GM23338 (cell line): ENCODE results near the gene METAP1D. TPM values are rescaled to one million over a fixed set of nuclear protein-coding genes. Genes with fewer than 3 reads are reported as not detected.

Experiments
- ATAC-seq: fragments of 200-7000 bp; cut with Tn5 transposase; 3 replicates; pipeline ENCODE4 v1.9.1; 2020
- DNase-seq: peaks from one replicate; pipeline ENCODE4 v3.0.0-alpha.2; 2015; ENCODE audit warnings: low spot score
- H2AFZ ChIP-seq: fragments of 200-600 bp; sonication (generic); 2 replicates; pipeline ENCODE4 v1.8.0; 2016; ENCODE audit warnings: antibody characterized with exemption, mild to moderate bottlenecking, moderate library complexity
- H3F3A ChIP-seq: fragments of 200-600 bp; sonication (generic); replicated peaks from 2 replicates; pipeline ENCODE4 v1.8.0; 2017; ENCODE audit warnings: antibody characterized with exemption, mixed run types, low read depth
- H3K27ac ChIP-seq: fragments of 200-600 bp; sonication (generic); 2 replicates; pipeline ENCODE4 v1.6.1; 2016; ENCODE audit warnings: low read depth
- H3K27me3 ChIP-seq: fragments of 200-600 bp; sonication (generic); 2 replicates; pipeline ENCODE4 v1.8.0; 2016; ENCODE audit warnings: mild to moderate bottlenecking, mixed run types, moderate library complexity; ENCODE audit not compliant: insufficient read depth
- H3K36me3 ChIP-seq: fragments of 200-600 bp; sonication (generic); 2 replicates; pipeline ENCODE4 v1.8.0; 2016; ENCODE audit warnings: mild to moderate bottlenecking; ENCODE audit not compliant: insufficient read depth
- H3K4me1 ChIP-seq: fragments of 200-600 bp; sonication (generic); 2 replicates; pipeline ENCODE4 v1.8.0; 2016; ENCODE audit warnings: mild to moderate bottlenecking, moderate library complexity; ENCODE audit not compliant: insufficient read depth
- H3K4me2 ChIP-seq: fragments of 200-600 bp; sonication (generic); 2 replicates; pipeline ENCODE4 v1.7.1; 2017; ENCODE audit warnings: mixed run types
- H3K4me3 ChIP-seq: fragments of 200-600 bp; sonication (generic); 2 replicates; pipeline ENCODE4 v1.6.1; 2016; ENCODE audit warnings: mixed run types
- H3K79me2 ChIP-seq: fragments of 200-600 bp; sonication (generic); replicated peaks from 2 replicates; pipeline ENCODE4 v1.8.0; 2017; ENCODE audit warnings: mild to moderate bottlenecking; ENCODE audit not compliant: insufficient read depth
- H3K9me2 ChIP-seq: fragments of 200-600 bp; sonication (generic); 2 replicates; pipeline ENCODE4 v1.8.0; 2017; ENCODE audit not compliant: insufficient read depth
- H4K20me1 ChIP-seq: fragments of 200-600 bp; sonication (generic); replicated peaks from 2 replicates; pipeline ENCODE4 v1.8.0; 2017; ENCODE audit warnings: mild to moderate bottlenecking; ENCODE audit not compliant: insufficient read depth
- H3K27ac Mint-ChIP-seq: 2 replicates; pipeline ENCODE4 v1.8.0; 2020; ENCODE audit warnings: inconsistent platforms, mild to moderate bottlenecking, moderate library complexity, mixed read lengths
- H3K27me3 Mint-ChIP-seq: 3 replicates; pipeline ENCODE4 v1.8.0; 2022; ENCODE audit warnings: low read depth, mild to moderate bottlenecking, moderate library complexity, mixed read lengths, inconsistent platforms; ENCODE audit not compliant: insufficient read depth, poor library complexity
- H3K36me3 Mint-ChIP-seq: 3 replicates; pipeline ENCODE4 v1.8.0; 2021; ENCODE audit warnings: low read depth, mild to moderate bottlenecking, inconsistent platforms, moderate library complexity, mixed read lengths
- H3K4me1 Mint-ChIP-seq: 3 replicates; pipeline ENCODE4 v1.8.0; 2020; ENCODE audit warnings: mild to moderate bottlenecking, inconsistent platforms, mixed read lengths
- H3K4me3 Mint-ChIP-seq: 3 replicates; pipeline ENCODE4 v1.8.0; 2021; ENCODE audit warnings: moderate library complexity, mild to moderate bottlenecking, inconsistent platforms, mixed read lengths
- H3K9me3 Mint-ChIP-seq: 3 replicates; pipeline ENCODE4 v1.8.0; 2020; ENCODE audit warnings: moderate library complexity, mild to moderate bottlenecking, inconsistent platforms, mixed read lengths
- CREB1 ChIP-seq: fragments of 250-450 bp; sonication (Bioruptor Pico); IDR thresholded peaks from 2 replicates; pipeline ENCODE4 v1.5.0; 2020; ENCODE audit warnings: low read depth, mild to moderate bottlenecking, moderate library complexity
- CTCF ChIP-seq, 2 experiments: fragments of 200-600 bp in 1 of 2; sonication (generic) in 1 of 2; conservative IDR thresholded peaks; 2 replicates each; pipeline versions ENCODE4 v1.5.1 to v1.6.1; 2016 to 2017; ENCODE audit warnings: antibody characterized with exemption in 2 of 2, low read depth in 2 of 2, mild to moderate bottlenecking in 2 of 2, moderate library complexity in 1 of 2
- ETS1 ChIP-seq: IDR thresholded peaks from 2 replicates; pipeline ENCODE4 v1.6.1; 2016; ENCODE audit warnings: antibody characterized with exemption
- EZH2 ChIP-seq: fragments of 200-600 bp; sonication (generic); IDR thresholded peaks from one replicate; pipeline ENCODE4 v1.8.0; 2017; ENCODE audit warnings: antibody characterized with exemption, mild to moderate bottlenecking, low read depth; ENCODE audit not compliant: unreplicated experiment
- EZH2phosphoT487 ChIP-seq: fragments of 200-600 bp; sonication (generic); IDR thresholded peaks from one replicate; pipeline ENCODE4 v1.8.1; 2018; ENCODE audit warnings: antibody characterized with exemption; ENCODE audit not compliant: unreplicated experiment
- JUNB ChIP-seq: IDR thresholded peaks from one replicate; pipeline ENCODE4 v1.6.1; 2016; ENCODE audit warnings: antibody characterized with exemption; ENCODE audit not compliant: unreplicated experiment
- NANOG ChIP-seq: IDR thresholded peaks from 2 replicates; pipeline ENCODE4 v1.6.1; 2016; ENCODE audit warnings: antibody characterized with exemption, borderline replicate concordance
- POLR2AphosphoS5 ChIP-seq: IDR thresholded peaks from 2 replicates; pipeline ENCODE4 v1.6.1; 2016; ENCODE audit warnings: antibody characterized with exemption, low read depth
- REST ChIP-seq: IDR thresholded peaks from one replicate; pipeline ENCODE4 v1.6.1; 2018; ENCODE audit warnings: antibody characterized with exemption; ENCODE audit not compliant: unreplicated experiment
- STAT1 ChIP-seq: IDR thresholded peaks from one replicate; pipeline ENCODE4 v1.6.1; 2016; ENCODE audit warnings: antibody characterized with exemption; ENCODE audit not compliant: unreplicated experiment
- ZNF114 ChIP-seq: fragments of 250-450 bp; sonication (Bioruptor Pico); IDR thresholded peaks from 2 replicates; pipeline ENCODE4 v1.5.0; 2020; ENCODE audit warnings: mild to moderate bottlenecking, moderate library complexity
- ZNF331 ChIP-seq: fragments of 250-450 bp; sonication (Bioruptor Pico); IDR thresholded peaks from 2 replicates; pipeline ENCODE4 v1.5.0; 2020; ENCODE audit warnings: low read depth, mild to moderate bottlenecking, moderate library complexity
- ZNF462 ChIP-seq: fragments of 250-450 bp; sonication (Bioruptor Pico); IDR thresholded peaks from 2 replicates; pipeline ENCODE4 v1.5.0; 2020; ENCODE audit warnings: mild to moderate bottlenecking, moderate library complexity
- polyA plus RNA-seq: library from polyadenylated mRNA; unstranded; fragments of >200 nt; fragmentation: Nextera tagmentation; extraction: Ambion mirVana; gene quantifications from 2 replicates; pipeline ENCODE4 v1.2.1, GENCODE V29; 2016
- total RNA-seq: library from RNA; depleted of rRNA; stranded (reverse); fragments of >200 nt; shearing (Covaris generic); gene quantifications from 2 replicates; pipeline ENCODE4 v1.2.3, GENCODE V29; 2014

METAP1D gene
- total and polyA plus RNA-seq, 2 experiments from 2014 or later: 12.8 to 15.5 TPM

- Histone ChIP-seq H3K4me1 (no peaks in the 10 kb centered on the region), H3K27ac (no peak overlapping the region), H2AFZ (no peak overlapping the region), H3K27me3 (no peaks in the 10 kb centered on the region), H3K9me2 (no peaks in the 10 kb centered on the region), H4K20me1 (no peaks in the 10 kb centered on the region), H3K79me2 (no peaks in the 10 kb centered on the region), H3K4me2 (no peak overlapping the region), H3K36me3 (no peaks in the 10 kb centered on the region), H3F3A (no peaks in the 10 kb centered on the region), H3K4me3 (no peak overlapping the region)
- DNase-seq: no peak
- Mint-ChIP-seq H3K4me1 (no peaks in the 10 kb centered on the region), H3K4me3 (no peak overlapping the region), H3K9me3 (no peaks in the 10 kb centered on the region), H3K27ac (no peak overlapping the region), H3K36me3 (no peaks in the 10 kb centered on the region), H3K27me3 (peaks cover 3% of the 10 kb centered on the region)
- ATAC-seq: no peak
- TF ChIP-seq REST (no peak), CTCF (conservative IDR thresholded peaks at IDR 0.05; ENCODE audit: low read depth in 2 of 2) (no peak), CREB1 (CRISPR knock-in tag) (no peak), POLR2AphosphoS5 (no peak), JUNB (no peak), ETS1 (no peak), STAT1 (no peak), EZH2 (no peak), ZNF114 (CRISPR knock-in tag) (no peak), ZNF462 (CRISPR knock-in tag) (no peak), EZH2phosphoT487 (no peak), ZNF331 (no peak), NANOG (no peak)
These were observed 119.3 kb downstream of the METAP1D start for GRCh38 chr2:172119089-172119488.
